ENCODE measurements around the gene ZDHHC11B. TPM values are rescaled to one million over a fixed set of nuclear protein-coding genes. Genes with fewer than 3 reads are reported as not detected.

ZDHHC11B gene
- total RNA-seq, 1 donor from 2014 or later, result 5.6 TPM

Other genes starting within 250 kb of the ZDHHC11B start
- 5.9 TPM for gene CEP72, start 172.4 kb downstream of the ZDHHC11B start, total RNA-seq
- gene TPPP, start 91.4 kb downstream of the ZDHHC11B start, total RNA-seq, result 16.2 TPM
- gene ZDHHC11, start 66.3 kb upstream of the ZDHHC11B start, total RNA-seq, result 7.2 TPM
- gene BRD9, start 108.1 kb upstream of the ZDHHC11B start, total RNA-seq, result 36.5 TPM
- gene TRIP13, start 108.2 kb upstream of the ZDHHC11B start, total RNA-seq, result 7.5 TPM
- gene NKD2, start 224.1 kb upstream of the ZDHHC11B start, total RNA-seq, result 3.0 TPM